ENCODE data around the gene BEST3. TPM values are rescaled to one million over a fixed set of nuclear protein-coding genes. Genes with fewer than 3 reads are reported as not detected.

The BEST3 gene
- total and polyA plus RNA-seq, 12 donors: 0.27 to 3.3 (median 1.3) TPM

DNA sequence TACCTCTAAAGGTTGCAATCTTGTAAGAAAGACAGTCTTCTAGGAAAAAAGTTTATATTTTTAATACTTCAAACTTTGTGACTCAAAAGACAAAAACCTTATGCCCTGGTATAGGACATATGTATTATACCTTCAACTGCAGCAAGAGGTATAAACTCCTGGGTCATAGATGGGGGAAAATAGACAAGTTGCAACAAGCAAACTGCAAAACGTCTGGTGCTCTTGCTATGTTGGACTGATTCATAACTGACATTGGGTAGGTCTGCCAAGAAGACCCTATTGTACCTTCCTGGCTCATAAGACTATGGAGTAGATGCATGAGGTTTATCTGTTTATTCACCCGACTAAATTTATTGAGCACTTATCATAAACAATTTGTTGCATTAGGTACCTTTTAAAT lies 40.9 kb downstream of the BEST3 start:
- H3K27me3 ChIP-seq: no peaks in the 10 kb centered on the region
- intact Hi-C loops (cut with DNase I): no loop called here
- H3K9me3 ChIP-seq (replicated peaks in 1 of 3): no peaks in the 10 kb centered on the region
- TF ChIP-seq CTCF (IDR thresholded peaks at IDR 0.05): no peak
- no peak for TF ChIP-seq POLR2A (IDR thresholded peaks at IDR 0.05)
- no peak overlapping the region for H3K4me3 ChIP-seq
- peak overlapping the region in 3 of 5 donors; percentile 56 to 67 (median 65) for H3K27ac ChIP-seq
- H3K36me3 ChIP-seq (replicated peaks in 1 of 2): no peaks in the 10 kb centered on the region
- 61 to 69% (median 65%) methylated on average over 2 of the region's 2 CpGs for WGBS, 4 donors
- DNase-seq: no peak
- peaks cover 5 to 10% of the 10 kb centered on the region in 2 donors for H3K4me1 ChIP-seq (replicated peaks in 1 of 2)

GRCh38 chr12:69657376-69658137 lies 41.5 kb downstream of the BEST3 start:
- DNase-seq: peak; percentile 51 to 91 (median 83)
- intact Hi-C loops (cut with DNase I): no loop called here
- Histone ChIP-seq H3K27ac (peak overlapping the region in 3 of 5 donors; percentile 56 to 67 (median 65)), H3K27me3 (no peaks in the 10 kb centered on the region), H3K36me3 (replicated peaks in 1 of 2) (no peaks in the 10 kb centered on the region), H3K4me1 (replicated peaks in 1 of 2) (peaks cover 5 to 10% of the 10 kb centered on the region in 2 donors), H3K4me3 (no peak overlapping the region), H3K9me3 (replicated peaks in 1 of 3) (no peaks in the 10 kb centered on the region)
- TF ChIP-seq POLR2A (IDR thresholded peaks at IDR 0.05) (peak in 1 of 2 donors; percentile 45), CTCF (IDR thresholded peaks at IDR 0.05) (no peak)
- WGBS, 4 donors: 19 to 42% (median 34%) methylated on average over 9 of the region's 9 CpGs

DNA sequence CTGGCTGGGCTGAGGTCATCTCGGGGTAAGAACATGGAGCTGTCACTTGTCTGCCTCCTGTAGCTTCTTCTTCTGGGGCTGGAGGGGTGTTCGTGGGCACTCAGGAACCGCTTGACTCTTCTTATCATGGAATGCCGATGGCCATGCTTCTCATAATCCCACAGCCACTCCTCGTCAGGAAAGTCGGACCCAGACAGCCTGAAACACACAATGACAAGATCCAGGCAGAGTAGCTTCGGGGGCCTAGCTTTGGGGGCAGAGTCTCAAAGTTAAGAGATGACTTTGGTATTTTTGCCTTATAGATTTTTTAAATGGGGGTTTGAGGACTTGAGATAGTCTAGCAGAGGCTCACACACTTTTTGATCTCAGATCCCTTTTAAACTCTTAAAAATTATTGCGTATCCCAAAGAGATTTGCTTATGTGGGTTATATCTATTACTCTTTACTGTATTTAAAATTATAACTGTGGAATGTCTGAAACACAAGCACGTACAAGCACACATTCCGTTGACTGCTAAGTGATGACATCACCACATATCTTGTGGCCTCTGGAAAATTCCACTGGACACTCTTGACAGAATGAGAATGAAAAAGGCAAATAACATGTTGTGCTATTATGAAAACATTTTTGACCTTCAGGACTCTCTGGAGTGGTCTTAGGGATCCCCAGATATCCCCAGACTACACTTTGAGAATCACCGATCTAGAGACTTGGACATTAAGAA lies 43.3 kb downstream of the BEST3 start:
- TF ChIP-seq POLR2A (IDR thresholded peaks at IDR 0.05): no peak
- no peaks in the 10 kb centered on the region for H3K27me3 ChIP-seq
- H3K4me1 ChIP-seq (replicated peaks in 1 of 2): peaks cover 5 to 10% of the 10 kb centered on the region in 2 donors
- no peak overlapping the region for H3K27ac ChIP-seq
- H3K4me3 ChIP-seq: no peak overlapping the region
- no peaks in the 10 kb centered on the region for H3K9me3 ChIP-seq (replicated peaks in 1 of 3)
- DNase-seq: peak in 3 of 7 donors; percentile 33 to 59 (median 53)
- H3K36me3 ChIP-seq (replicated peaks in 1 of 2): no peaks in the 10 kb centered on the region
- 68 to 84% (median 75%) methylated on average over 8 to 11 of the region's 11 CpGs for WGBS, 4 donors
- intact Hi-C loops (cut with DNase I): no loop called here

DNA sequence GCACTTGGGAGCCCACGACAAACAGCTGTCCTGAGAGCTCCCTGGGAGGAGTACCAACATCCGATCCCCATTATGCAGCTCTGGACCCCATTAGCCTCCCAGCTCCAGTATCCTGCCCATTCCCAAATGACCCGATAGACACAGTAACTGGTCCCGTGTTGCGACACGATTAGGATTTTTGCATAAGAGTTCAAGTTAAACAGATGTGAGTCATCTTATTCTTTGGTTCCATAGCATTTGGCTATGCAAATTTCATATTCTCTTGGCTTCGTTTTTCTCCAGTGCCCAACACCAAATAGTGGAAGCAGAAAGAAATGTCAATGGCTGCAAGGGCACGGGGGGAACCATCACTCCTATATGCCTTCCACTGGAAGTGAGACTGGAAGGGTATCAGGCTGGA lies 45.4 kb downstream of the BEST3 start:
- TF ChIP-seq POLR2A (IDR thresholded peaks at IDR 0.05): no peak
- TF ChIP-seq CTCF (IDR thresholded peaks at IDR 0.05): no peak
- no peak overlapping the region for H3K27ac ChIP-seq

More for the DNA sequence above, 45.4 kb downstream of the BEST3 start:
- H3K4me1 ChIP-seq (replicated peaks in 1 of 2): peaks cover 5 to 10% of the 10 kb centered on the region in 2 donors
- WGBS, 4 donors: 78 to 93% (median 91%) methylated on average over 8 of the region's 8 CpGs
- H3K4me3 ChIP-seq: no peak overlapping the region
- H3K9me3 ChIP-seq (replicated peaks in 1 of 3): no peaks in the 10 kb centered on the region
- intact Hi-C loops (cut with DNase I): no loop called here
- no peak for DNase-seq
- H3K36me3 ChIP-seq (replicated peaks in 1 of 2): no peaks in the 10 kb centered on the region
- no peaks in the 10 kb centered on the region for H3K27me3 ChIP-seq

Data from adrenal gland (tissue), 12 donors.